Cardiac fibroblast (primary cell): Measurements from ENCODE around the gene LRMDA.

ENCODE experiments used
- DNase-seq, 2 donors: peaks; one replicate each; pipeline versions ENCODE4 v3.0.0 to v3.0.0-alpha.2; 2010; ENCODE audit warnings: low read depth in 2 of 2
- H3K4me3 ChIP-seq, 2 donors: replicated peaks in 1 of 2; 1 replicate in 1 of 2; 2 replicates in 1 of 2; pipeline ENCODE4 v1.5.1; 2011; ENCODE audit warnings: low read depth in 2 of 2, low read length in 2 of 2, mild to moderate bottlenecking in 2 of 2, moderate library complexity in 1 of 2
- TF ChIP-seq, protein P1 (sequence below): IDR thresholded peaks from one replicate; pipeline ENCODE4 v1.5.1; 2011; ENCODE audit warnings: low read depth, mild to moderate bottlenecking, low read length, inconsistent platforms

Gene LRMDA

DNA sequence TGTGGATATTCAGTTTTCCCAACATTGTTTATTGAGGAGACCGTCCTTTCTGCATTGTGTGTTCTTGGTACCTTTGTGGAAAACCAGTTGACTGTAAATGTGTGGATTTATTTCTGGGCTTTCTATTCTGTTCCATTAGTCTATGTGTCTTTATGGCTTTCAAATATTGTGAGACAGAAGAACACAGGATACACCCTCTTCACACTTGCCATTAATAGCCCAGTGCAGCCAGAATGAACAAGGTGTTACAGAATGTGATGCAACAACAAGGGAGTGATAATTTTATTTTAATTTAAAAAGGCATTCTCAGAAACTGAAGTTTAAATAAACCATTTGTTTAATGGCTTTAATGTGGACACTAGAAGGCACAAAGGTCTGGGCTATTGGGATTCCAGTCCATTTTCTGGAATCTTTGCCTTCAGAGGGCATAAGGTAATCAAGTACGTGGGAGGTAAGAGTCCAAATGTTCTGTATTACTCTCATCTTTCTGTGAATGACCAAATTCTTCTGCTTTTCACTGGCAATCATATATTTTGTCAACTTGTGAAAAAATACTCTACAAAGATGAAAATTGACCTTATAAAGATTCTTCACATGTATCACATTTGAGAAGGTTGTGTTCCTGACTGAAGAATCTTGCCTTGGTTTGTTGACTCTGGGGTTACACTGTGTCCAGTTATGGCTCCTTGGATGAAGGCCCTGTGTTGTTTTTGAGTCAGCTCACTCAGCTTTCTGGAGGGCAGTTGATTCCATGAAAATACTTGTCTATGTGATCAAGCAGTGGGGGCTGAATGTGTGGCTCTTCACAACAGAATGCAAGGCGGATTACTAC, 962.7 kb downstream of the LRMDA start:
- DNase-seq: peak in 1 of 2 donors; percentile 59
- no peak overlapping the region for H3K4me3 ChIP-seq
- TF ChIP-seq, protein P1, sequence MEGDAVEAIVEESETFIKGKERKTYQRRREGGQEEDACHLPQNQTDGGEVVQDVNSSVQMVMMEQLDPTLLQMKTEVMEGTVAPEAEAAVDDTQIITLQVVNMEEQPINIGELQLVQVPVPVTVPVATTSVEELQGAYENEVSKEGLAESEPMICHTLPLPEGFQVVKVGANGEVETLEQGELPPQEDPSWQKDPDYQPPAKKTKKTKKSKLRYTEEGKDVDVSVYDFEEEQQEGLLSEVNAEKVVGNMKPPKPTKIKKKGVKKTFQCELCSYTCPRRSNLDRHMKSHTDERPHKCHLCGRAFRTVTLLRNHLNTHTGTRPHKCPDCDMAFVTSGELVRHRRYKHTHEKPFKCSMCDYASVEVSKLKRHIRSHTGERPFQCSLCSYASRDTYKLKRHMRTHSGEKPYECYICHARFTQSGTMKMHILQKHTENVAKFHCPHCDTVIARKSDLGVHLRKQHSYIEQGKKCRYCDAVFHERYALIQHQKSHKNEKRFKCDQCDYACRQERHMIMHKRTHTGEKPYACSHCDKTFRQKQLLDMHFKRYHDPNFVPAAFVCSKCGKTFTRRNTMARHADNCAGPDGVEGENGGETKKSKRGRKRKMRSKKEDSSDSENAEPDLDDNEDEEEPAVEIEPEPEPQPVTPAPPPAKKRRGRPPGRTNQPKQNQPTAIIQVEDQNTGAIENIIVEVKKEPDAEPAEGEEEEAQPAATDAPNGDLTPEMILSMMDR: no peak

GRCh38 chr10:76394707-76395042, 963.3 kb downstream of the LRMDA start:
- TF ChIP-seq, protein P1: no peak
- DNase-seq: no peak
- H3K4me3 ChIP-seq: no peak overlapping the region

DNA sequence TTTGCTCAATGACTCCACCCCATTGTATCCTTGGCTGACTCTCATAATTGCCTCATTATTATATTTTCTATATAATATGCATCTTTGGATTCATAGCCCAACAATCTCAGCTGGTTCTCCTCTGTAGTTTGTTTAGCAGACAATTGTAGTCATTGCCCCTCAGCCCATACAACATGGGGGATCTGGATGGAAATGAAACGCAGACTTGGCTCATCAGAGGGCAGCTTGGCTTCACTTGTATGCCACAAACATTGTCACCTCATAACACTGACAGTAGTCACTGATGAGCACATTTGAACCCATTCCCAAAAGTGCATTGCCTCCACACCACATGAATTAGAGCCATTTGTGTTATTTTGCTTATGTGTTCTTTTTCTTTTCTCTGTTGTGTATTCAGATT, 963.8 kb downstream of the LRMDA start:
- no peak overlapping the region for H3K4me3 ChIP-seq
- no peak for DNase-seq
- TF ChIP-seq, protein P1: no peak

- no peak for DNase-seq
- H3K4me3 ChIP-seq: no peak overlapping the region
- TF ChIP-seq, protein P1: no peak
Observed at GRCh38 chr10:76396134-76396533, 964.7 kb downstream of the LRMDA start.

DNA sequence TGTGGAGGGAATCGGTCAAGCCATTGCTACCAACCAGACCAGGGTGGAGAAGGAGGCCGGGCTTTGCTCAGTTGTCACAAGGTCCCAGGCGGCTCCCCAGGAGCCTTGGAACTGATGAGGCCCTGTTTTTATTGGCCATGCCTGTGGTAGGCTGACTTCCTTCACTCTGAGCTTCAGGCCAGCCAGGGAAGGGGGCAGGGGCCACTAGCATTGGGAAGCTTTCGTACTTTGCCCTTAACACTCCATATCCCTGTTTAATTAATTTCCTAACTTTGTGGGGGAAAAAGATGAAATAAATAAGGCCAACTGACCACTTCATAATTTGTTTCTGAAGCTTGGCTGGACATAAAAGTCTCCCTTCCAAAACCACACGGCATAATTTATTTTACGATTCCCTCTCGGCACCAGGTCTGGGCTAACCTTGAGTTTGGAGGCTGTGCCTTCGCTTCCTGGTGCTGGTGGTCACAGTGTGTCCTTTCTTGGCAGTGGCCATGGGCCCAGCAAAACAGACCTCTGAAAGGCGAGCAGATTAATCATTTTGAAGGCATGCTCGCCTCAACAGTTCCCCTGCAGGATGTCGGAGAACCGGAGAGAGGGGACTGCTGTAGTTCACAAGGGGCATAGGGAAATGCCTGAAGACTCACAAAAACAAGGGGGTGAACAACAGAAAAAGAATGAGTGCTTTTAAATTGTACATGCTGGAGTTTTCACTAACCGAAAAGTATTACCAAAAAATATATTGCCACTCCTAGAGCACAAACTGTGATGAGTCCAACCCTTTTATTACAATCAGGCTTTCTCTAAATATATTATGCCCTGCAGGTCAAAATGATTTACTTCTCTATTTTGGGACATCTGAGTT, 966.0 kb downstream of the LRMDA start:
- TF ChIP-seq, protein P1: no peak
- peak in 1 of 2 donors; percentile 76 for DNase-seq
- no peak overlapping the region for H3K4me3 ChIP-seq

- peak in 1 of 2 donors; percentile 35 for DNase-seq
- no peak overlapping the region for H3K4me3 ChIP-seq
- TF ChIP-seq, protein P1: no peak
Observed at GRCh38 chr10:76398043-76398710, 966.8 kb downstream of the LRMDA start.
